ENCODE data around the gene ACBD4. TPM values are rescaled to one million over a fixed set of nuclear protein-coding genes. Genes with fewer than 3 reads are reported as not detected.

ACBD4 gene
- total RNA-seq, 1 experiment from 2014 or later = 21.8 TPM

DNA sequence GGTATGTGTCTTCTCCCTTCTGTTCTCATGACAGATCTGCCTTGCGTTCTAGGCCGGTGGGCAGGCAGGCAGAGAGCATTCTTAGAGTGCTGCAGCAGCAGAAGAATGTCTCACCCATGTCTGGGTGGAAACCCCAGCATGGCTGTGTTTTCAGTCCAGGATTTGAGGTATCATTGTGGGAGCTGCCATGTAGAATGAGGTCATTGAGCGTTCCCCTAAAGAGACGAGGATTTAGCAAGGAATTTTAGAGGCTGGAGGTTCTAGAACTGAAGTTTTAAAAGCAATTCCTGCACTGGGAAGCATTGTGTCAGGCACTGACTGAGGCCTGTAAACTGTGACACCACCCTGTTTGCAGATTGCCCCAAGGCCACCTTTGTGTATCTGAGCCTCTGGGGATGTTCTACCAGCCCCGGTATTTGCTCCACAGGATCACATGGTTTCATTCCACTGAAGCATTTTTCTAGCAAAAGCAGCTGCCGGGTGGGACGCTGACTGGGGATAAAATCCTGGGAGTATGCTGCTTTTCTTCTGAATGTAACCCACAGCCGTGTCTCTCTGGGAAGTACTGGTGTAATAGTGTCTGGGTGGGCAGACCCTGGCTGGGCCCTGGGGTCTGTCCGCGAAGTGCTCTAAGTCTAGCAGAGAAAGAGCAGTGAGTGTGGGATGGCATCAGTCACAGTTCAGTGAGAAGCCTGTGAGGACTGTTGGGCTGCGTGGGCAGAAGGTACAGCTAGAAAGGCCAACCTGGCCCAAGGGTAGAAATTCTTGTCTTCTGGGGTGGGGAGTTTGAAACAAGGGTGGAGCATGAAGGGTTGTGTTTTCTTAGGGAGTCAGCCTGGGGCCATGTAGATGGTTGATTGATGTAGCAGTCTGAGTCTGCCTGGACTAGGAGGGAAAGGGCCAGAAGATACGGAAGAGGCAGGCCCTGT lies 33.3 kb upstream of the ACBD4 start:
- no peak for TF ChIP-seq CTCF (IDR thresholded peaks at IDR 0.05; ENCODE audit: unreplicated experiment)
- Mint-ChIP-seq H3K27me3 (ENCODE audit: unreplicated experiment) (no peaks in the 10 kb centered on the region), H3K4me1 (ENCODE audit: low read depth, unreplicated experiment) (no peaks in the 10 kb centered on the region), H3K36me3 (ENCODE audit: insufficient read depth, unreplicated experiment) (peaks cover 90% of the 10 kb centered on the region), H3K9me3 (ENCODE audit: low read depth, unreplicated experiment) (no peaks in the 10 kb centered on the region), H3K4me3 (ENCODE audit: low read depth, unreplicated experiment) (no peak overlapping the region), H3K27ac (ENCODE audit: unreplicated experiment) (no peak overlapping the region)
- CTCF ChIA-PET = no interaction called here
- intact Hi-C loops (cut with micrococcal nuclease; ENCODE audit: unreplicated experiment) = no loop called here
- no peak for DNase-seq
- no TSS peak for BruUV-seq (replicated peaks)

DNA sequence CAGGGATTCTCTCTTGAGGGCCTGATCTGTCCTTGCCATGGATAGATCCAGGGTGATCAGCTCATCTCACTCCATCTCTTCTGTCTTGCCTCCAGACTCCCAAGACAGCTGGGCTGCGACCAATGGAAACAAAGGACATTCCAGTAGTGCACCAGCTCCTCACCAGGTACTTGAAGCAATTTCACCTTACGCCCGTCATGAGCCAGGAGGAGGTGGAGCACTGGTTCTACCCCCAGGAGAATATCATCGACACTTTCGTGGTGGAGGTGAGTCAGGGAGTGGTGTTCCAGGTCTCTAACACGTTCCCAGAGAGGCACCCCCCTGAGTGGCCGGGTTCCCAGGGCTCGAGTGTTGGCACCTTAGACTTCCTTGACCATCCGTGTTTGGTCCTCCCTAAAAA lies 32.6 kb upstream of the ACBD4 start:
- intact Hi-C loops (cut with micrococcal nuclease; ENCODE audit: unreplicated experiment) = no loop called here
- no TSS peak for BruUV-seq (replicated peaks)
- CTCF ChIA-PET = no interaction called here
- Mint-ChIP-seq H3K4me3 (ENCODE audit: low read depth, unreplicated experiment) (no peak overlapping the region), H3K27ac (ENCODE audit: unreplicated experiment) (no peak overlapping the region), H3K9me3 (ENCODE audit: low read depth, unreplicated experiment) (no peaks in the 10 kb centered on the region), H3K36me3 (ENCODE audit: insufficient read depth, unreplicated experiment) (peaks cover 86% of the 10 kb centered on the region), H3K27me3 (ENCODE audit: unreplicated experiment) (no peaks in the 10 kb centered on the region), H3K4me1 (ENCODE audit: low read depth, unreplicated experiment) (no peaks in the 10 kb centered on the region)
- no peak for DNase-seq
- TF ChIP-seq CTCF (IDR thresholded peaks at IDR 0.05; ENCODE audit: unreplicated experiment) = no peak

DNA sequence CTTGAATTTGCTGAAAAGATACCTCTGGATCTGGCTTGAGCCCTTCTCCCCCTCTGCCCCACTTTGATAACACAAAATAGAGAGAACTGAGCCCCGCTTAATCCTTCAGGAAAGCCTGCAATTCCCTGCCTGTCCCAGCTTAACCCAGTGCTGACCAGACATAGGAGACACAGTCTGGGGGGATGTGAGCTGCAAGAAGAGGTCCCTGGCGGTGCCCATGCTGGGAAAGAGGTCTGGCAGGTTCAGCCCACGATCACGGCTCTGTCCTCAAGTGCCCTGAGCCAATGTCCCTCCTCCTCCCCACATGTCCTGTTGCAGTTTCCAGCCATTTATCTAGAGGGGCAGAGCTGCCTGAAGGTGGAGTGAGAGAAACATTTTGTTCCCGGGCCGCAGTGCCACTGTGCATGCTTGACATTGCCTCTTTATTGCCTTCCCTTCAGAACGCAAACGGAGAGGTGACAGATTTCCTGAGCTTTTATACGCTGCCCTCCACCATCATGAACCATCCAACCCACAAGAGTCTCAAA lies 32.2 kb upstream of the ACBD4 start:
- BruUV-seq (replicated peaks) = no TSS peak
- no peak for TF ChIP-seq CTCF (IDR thresholded peaks at IDR 0.05; ENCODE audit: unreplicated experiment)
- H3K4me3 Mint-ChIP-seq (ENCODE audit: low read depth, unreplicated experiment) = no peak overlapping the region
- no peaks in the 10 kb centered on the region for H3K9me3 Mint-ChIP-seq (ENCODE audit: low read depth, unreplicated experiment)
- DNase-seq = no peak
- H3K4me1 Mint-ChIP-seq (ENCODE audit: low read depth, unreplicated experiment) = no peaks in the 10 kb centered on the region
- intact Hi-C loops (cut with micrococcal nuclease; ENCODE audit: unreplicated experiment) = no loop called here
- CTCF ChIA-PET = no interaction called here
- peaks cover 85% of the 10 kb centered on the region for H3K36me3 Mint-ChIP-seq (ENCODE audit: insufficient read depth, unreplicated experiment)
- H3K27me3 Mint-ChIP-seq (ENCODE audit: unreplicated experiment) = no peaks in the 10 kb centered on the region
- H3K27ac Mint-ChIP-seq (ENCODE audit: unreplicated experiment) = no peak overlapping the region

GRCh38 chr17:45104029-45104428 lies 31.5 kb upstream of the ACBD4 start:
- intact Hi-C loops (cut with micrococcal nuclease; ENCODE audit: unreplicated experiment) = no loop called here
- no peak for DNase-seq
- Mint-ChIP-seq H3K4me1 (ENCODE audit: low read depth, unreplicated experiment) (no peaks in the 10 kb centered on the region), H3K9me3 (ENCODE audit: low read depth, unreplicated experiment) (no peaks in the 10 kb centered on the region), H3K36me3 (ENCODE audit: insufficient read depth, unreplicated experiment) (peaks cover 84% of the 10 kb centered on the region), H3K4me3 (ENCODE audit: low read depth, unreplicated experiment) (no peak overlapping the region), H3K27me3 (ENCODE audit: unreplicated experiment) (no peaks in the 10 kb centered on the region), H3K27ac (ENCODE audit: unreplicated experiment) (no peak overlapping the region)
- CTCF ChIA-PET = interaction anchor here (0.5 to 0.6 kb wide), 2 partner anchors 13 to 1071 kb away, joined by 3 read pairs; no protein-coding TSS in a partner anchor
- TF ChIP-seq CTCF (IDR thresholded peaks at IDR 0.05; ENCODE audit: unreplicated experiment) = no peak
- no TSS peak for BruUV-seq (replicated peaks)
